Measurements from ENCODE around the gene MACROD2. TPM values are rescaled to one million over a fixed set of nuclear protein-coding genes. Genes with fewer than 3 reads are reported as not detected.

Gene MACROD2
- total RNA-seq, 1 donor, result 1.3 TPM

DNA sequence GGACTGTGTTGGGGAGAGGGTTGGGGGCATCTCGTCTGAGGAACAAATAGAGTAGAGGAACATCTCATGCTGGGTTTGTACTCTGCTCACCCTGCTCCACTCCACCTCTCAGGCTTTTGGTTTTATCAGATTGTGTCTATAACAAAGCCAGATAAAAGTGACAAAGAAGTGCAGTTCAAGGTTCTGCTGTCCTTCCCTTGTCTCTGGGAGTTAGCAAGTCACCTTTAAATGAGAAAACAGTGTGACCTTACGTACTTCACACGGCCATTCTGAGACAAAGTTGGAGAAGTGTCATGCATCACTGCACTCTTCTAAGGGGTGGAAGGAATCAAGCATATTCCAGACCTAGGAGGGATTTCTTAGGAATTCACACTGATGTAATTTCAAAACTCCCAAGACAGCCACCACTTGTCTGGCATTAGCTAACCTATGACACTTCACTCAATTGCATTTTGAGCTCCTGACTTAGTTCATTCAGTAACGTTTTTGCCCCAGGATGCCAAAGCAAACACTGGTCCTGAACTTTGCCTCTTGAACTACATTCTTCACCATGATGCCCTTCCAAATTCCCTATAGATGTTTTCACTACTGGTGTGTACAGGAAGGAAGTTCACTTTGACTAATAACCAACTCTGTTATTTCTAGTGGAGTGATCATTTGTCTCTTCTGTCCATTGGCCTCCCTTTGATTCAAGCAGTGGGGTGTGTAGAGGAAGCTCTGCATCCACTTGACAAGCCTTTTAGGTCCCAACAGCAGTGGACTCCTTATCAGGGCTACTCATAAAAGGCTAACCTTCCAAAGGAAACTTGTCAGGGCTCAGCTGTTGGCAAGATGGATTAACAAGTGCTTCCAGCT, 989.7 kb downstream of the MACROD2 start:
- H3K4me3 ChIP-seq (ENCODE audit: low read depth, low read length), result no peak overlapping the region
- TF ChIP-seq, protein P1, sequence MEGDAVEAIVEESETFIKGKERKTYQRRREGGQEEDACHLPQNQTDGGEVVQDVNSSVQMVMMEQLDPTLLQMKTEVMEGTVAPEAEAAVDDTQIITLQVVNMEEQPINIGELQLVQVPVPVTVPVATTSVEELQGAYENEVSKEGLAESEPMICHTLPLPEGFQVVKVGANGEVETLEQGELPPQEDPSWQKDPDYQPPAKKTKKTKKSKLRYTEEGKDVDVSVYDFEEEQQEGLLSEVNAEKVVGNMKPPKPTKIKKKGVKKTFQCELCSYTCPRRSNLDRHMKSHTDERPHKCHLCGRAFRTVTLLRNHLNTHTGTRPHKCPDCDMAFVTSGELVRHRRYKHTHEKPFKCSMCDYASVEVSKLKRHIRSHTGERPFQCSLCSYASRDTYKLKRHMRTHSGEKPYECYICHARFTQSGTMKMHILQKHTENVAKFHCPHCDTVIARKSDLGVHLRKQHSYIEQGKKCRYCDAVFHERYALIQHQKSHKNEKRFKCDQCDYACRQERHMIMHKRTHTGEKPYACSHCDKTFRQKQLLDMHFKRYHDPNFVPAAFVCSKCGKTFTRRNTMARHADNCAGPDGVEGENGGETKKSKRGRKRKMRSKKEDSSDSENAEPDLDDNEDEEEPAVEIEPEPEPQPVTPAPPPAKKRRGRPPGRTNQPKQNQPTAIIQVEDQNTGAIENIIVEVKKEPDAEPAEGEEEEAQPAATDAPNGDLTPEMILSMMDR (IDR thresholded peaks at IDR 0.05; ENCODE audit: insufficient read depth, low read length), result no peak
- DNase-seq (ENCODE audit: low read depth), result no peak

DNA sequence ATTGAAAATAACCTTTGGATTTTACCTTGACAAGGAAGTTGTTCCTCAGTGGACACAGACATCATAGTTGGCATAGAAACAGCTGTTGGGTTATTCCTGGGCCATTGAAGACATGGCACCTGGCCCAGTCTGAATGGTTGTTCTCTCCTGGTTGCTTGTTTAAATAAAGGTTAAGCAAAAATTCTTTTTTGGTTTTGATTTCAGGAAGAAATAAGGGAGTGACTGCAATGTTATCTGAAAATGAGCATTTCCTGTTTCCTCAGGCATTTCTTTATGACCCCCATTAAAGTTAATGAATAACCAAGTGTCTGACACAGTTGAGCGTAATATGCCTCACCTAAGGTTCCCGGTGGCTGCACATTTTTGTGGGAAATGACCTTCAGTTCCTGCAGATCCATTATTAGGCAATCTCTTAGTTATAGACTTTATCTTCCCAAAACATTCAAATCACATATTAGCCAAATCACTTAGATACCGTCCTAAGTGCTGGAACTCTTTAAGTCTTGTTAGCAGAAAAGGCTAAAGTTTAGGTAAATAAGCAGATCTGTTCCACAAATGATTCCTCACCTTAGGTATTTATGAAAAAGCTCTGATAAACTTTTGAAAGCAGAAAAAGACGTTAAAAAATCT, 990.8 kb downstream of the MACROD2 start:
- TF ChIP-seq, protein P1 (IDR thresholded peaks at IDR 0.05; ENCODE audit: insufficient read depth, low read length), result no peak

DNA sequence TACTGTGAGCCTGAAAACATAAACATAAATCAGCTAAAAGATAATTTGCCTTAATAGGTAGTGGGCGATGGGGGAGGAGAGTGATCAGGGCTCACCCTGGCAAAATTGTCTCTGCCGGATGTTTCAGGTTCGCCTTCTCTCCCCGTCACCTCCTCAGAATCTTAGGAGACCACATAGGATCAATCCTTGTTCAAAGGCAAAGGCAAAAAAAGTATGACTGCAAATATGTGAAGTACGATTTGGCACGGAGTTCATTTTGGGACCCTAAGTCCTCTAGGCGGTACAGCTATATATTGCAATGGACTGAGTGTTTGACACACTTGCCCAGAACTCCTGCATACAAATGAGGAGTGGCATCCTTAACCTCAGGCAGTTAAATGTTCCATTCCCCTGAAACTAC, 991.3 kb downstream of the MACROD2 start:
- TF ChIP-seq, protein P1 (IDR thresholded peaks at IDR 0.05; ENCODE audit: insufficient read depth, low read length), result no peak
- DNase-seq (ENCODE audit: low read depth), result no peak
- no peak overlapping the region for H3K4me3 ChIP-seq (ENCODE audit: low read depth, low read length)

More for the DNA sequence above, 990.8 kb downstream of the MACROD2 start:
- no peak overlapping the region for H3K4me3 ChIP-seq (ENCODE audit: low read depth, low read length)
- DNase-seq (ENCODE audit: low read depth), result no peak

DNA sequence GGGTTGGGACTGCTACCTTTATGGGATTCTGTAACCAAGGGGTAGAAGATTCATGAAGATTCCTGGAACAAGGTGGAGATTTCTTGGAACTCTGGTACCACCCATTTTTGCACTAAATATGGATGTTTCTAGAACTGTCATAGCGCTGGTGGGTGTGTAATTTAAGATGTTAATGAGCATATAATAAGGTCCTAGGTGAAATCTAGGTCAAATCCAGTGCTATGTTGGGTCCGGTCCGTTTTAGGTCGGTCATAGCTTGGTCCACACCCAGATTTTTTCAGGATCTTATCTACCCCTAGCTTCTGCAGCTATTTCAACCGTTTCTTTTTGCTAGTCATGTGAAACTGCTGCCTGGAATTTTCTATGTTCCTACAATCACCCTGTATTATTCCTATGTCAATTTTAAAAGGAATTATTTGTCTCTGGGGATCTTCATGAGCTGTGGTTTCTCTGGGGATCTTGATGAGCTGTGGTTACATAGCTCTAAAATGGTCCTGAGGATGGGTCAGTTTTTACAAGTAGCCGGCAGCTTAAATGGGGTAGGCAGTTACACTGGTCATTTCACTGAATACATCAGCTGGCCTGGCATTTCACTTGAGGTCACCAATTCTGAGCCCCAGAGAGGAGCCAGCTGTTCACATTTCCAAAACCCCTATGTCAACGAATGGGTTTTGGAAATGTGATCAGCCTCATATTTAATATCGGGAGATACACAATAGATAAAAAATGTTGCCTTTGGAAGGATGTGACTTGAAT, 994.4 kb downstream of the MACROD2 start:
- TF ChIP-seq, protein P1 (IDR thresholded peaks at IDR 0.05; ENCODE audit: insufficient read depth, low read length), result no peak
- no peak for DNase-seq (ENCODE audit: low read depth)
- no peak overlapping the region for H3K4me3 ChIP-seq (ENCODE audit: low read depth, low read length)

DNA sequence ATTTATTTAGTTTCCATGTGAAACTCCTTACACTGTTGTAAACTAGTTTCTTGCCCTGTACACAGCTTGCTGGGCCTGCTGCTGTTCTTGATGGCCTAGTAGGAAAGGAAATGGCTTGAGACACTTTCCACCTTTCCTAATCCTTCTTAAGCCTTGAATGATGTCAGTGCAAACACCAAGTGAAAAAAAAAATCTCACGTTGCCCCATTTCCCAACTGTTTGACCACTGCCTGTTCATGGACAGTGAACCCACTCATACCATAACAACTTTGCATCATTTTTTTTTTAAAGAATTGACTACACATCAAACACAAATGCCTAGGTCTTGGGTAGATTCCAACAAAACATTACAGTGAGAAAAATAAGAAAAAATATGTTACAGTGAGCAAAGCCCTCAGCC, 995.7 kb downstream of the MACROD2 start:
- TF ChIP-seq, protein P1 (IDR thresholded peaks at IDR 0.05; ENCODE audit: insufficient read depth, low read length), result no peak
- H3K4me3 ChIP-seq (ENCODE audit: low read depth, low read length), result no peak overlapping the region
- DNase-seq (ENCODE audit: low read depth), result no peak

DNA sequence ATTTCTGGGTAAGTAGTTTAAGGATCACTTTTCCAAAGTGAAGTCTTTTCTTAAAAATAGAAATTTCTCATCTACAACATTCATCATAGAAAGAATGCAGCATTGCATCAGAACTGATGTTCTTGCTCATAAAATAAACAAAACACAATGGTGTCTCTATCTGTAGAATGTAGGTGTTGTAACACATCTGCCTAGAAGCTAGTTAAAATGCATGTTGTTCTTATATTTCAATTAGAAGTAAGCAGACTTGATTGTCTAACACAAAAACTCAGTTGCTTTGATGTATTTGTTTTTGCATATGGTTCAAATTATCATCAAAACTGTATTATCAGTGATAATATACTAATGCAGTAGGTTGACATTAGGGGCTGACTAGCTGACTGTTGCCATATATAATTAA, 996.8 kb downstream of the MACROD2 start:
- TF ChIP-seq, protein P1 (IDR thresholded peaks at IDR 0.05; ENCODE audit: insufficient read depth, low read length), result no peak
- no peak overlapping the region for H3K4me3 ChIP-seq (ENCODE audit: low read depth, low read length)

More for the DNA sequence above, 996.8 kb downstream of the MACROD2 start:
- DNase-seq (ENCODE audit: low read depth), result peak; percentile 45
